Measurements from ENCODE around the gene PATL2. TPM values are rescaled to one million over a fixed set of nuclear protein-coding genes. Genes with fewer than 3 reads are reported as not detected.

PATL2 gene
- total and polyA plus RNA-seq, 2 experiments from 2014 or later = 0.26 TPM; not detected in 1

- no peak overlapping the region for H3K4me3 ChIP-seq
- TF ChIP-seq EZH2phosphoT487 (IDR thresholded peaks at IDR 0.05; ENCODE audit: insufficient read depth, low read depth) = no peak
- TF ChIP-seq EZH2 (IDR thresholded peaks at IDR 0.05; ENCODE audit: insufficient read depth, poor library complexity, severe bottlenecking) = no peak
- DNase-seq = no peak
- H3K4me2 ChIP-seq (ENCODE audit: unreplicated experiment) = no peak overlapping the region
- H3K27me3 ChIP-seq (replicated peaks; ENCODE audit: insufficient read depth) = no peaks in the 10 kb centered on the region
- no peak overlapping the region for H3K9ac ChIP-seq
- peaks cover 13% of the 10 kb centered on the region; the same call in 1 of the 2 replicates for H3F3A ChIP-seq (ENCODE audit: insufficient read depth)
- H3K79me2 ChIP-seq (ENCODE audit: insufficient read depth) = peaks cover 30% of the 10 kb centered on the region
- H3K36me3 ChIP-seq (ENCODE audit: low read depth) = peaks cover 25% of the 10 kb centered on the region; the same call in 1 of the 2 replicates
- H3K4me1 ChIP-seq (ENCODE audit: insufficient read depth) = peaks cover 9% of the 10 kb centered on the region
- no peaks in the 10 kb centered on the region for H3K9me3 ChIP-seq (ENCODE audit: low read depth)
- H2AFZ ChIP-seq = no peak overlapping the region
- no peaks in the 10 kb centered on the region for H4K20me1 ChIP-seq (ENCODE audit: insufficient read depth)
- no peak overlapping the region for H3K27ac ChIP-seq
- in situ Hi-C loops (cut with MboI) = no loop called here
- H3K9me2 ChIP-seq (ENCODE audit: insufficient read depth) = no peaks in the 10 kb centered on the region
Measured at GRCh38 chr15:44657378-44657777, 53.7 kb downstream of the PATL2 start.

- no peak overlapping the region for H3K4me3 ChIP-seq
- no peaks in the 10 kb centered on the region for H4K20me1 ChIP-seq (ENCODE audit: insufficient read depth)
- peaks cover 25% of the 10 kb centered on the region; the same call in 1 of the 2 replicates for H3K36me3 ChIP-seq (ENCODE audit: low read depth)
- H3K9me3 ChIP-seq (ENCODE audit: low read depth) = no peaks in the 10 kb centered on the region
- H3K4me2 ChIP-seq (ENCODE audit: unreplicated experiment) = no peak overlapping the region
- H3K79me2 ChIP-seq (ENCODE audit: insufficient read depth) = peaks cover 25% of the 10 kb centered on the region
- TF ChIP-seq EZH2 (IDR thresholded peaks at IDR 0.05; ENCODE audit: insufficient read depth, poor library complexity, severe bottlenecking) = no peak
- TF ChIP-seq EZH2phosphoT487 (IDR thresholded peaks at IDR 0.05; ENCODE audit: insufficient read depth, low read depth) = no peak
- peaks cover 13% of the 10 kb centered on the region; the same call in 1 of the 2 replicates for H3F3A ChIP-seq (ENCODE audit: insufficient read depth)
- no peaks in the 10 kb centered on the region for H3K27me3 ChIP-seq (replicated peaks; ENCODE audit: insufficient read depth)
- 96 to 97% methylated on average over 3 of the region's 3 CpGs for WGBS, 2 experiments (ENCODE audit: low coverage in 1 of 2, low lambda C conversion rate in 2 of 2, missing lambda C conversion rate in 2 of 2)
- no peak overlapping the region for H2AFZ ChIP-seq
- H3K27ac ChIP-seq = no peak overlapping the region
- H3K9ac ChIP-seq = no peak overlapping the region
- H3K9me2 ChIP-seq (ENCODE audit: insufficient read depth) = no peaks in the 10 kb centered on the region
- DNase-seq = no peak
- H3K4me1 ChIP-seq (ENCODE audit: insufficient read depth) = peaks cover 4% of the 10 kb centered on the region
- in situ Hi-C loops (cut with MboI) = no loop called here
Measured at GRCh38 chr15:44656913-44657312, 54.2 kb downstream of the PATL2 start.

- H3K27ac ChIP-seq = no peak overlapping the region
- H2AFZ ChIP-seq = no peak overlapping the region
- TF ChIP-seq EZH2phosphoT487 (IDR thresholded peaks at IDR 0.05; ENCODE audit: insufficient read depth, low read depth) = no peak
- TF ChIP-seq EZH2 (IDR thresholded peaks at IDR 0.05; ENCODE audit: insufficient read depth, poor library complexity, severe bottlenecking) = no peak
- peaks cover 13% of the 10 kb centered on the region; the same call in 1 of the 2 replicates for H3F3A ChIP-seq (ENCODE audit: insufficient read depth)
- H3K4me1 ChIP-seq (ENCODE audit: insufficient read depth) = no peaks in the 10 kb centered on the region
- H4K20me1 ChIP-seq (ENCODE audit: insufficient read depth) = no peaks in the 10 kb centered on the region
- peaks cover 31% of the 10 kb centered on the region; the same call in 1 of the 2 replicates for H3K36me3 ChIP-seq (ENCODE audit: low read depth)
- no peaks in the 10 kb centered on the region for H3K9me2 ChIP-seq (ENCODE audit: insufficient read depth)
- WGBS, 2 experiments (ENCODE audit: low coverage in 1 of 2, low lambda C conversion rate in 2 of 2, missing lambda C conversion rate in 2 of 2) = 94% methylated on average over 1 of the region's 1 CpG
- no peaks in the 10 kb centered on the region for H3K27me3 ChIP-seq (replicated peaks; ENCODE audit: insufficient read depth)
- peaks cover 25% of the 10 kb centered on the region for H3K79me2 ChIP-seq (ENCODE audit: insufficient read depth)
- in situ Hi-C loops (cut with MboI) = no loop called here
- H3K9ac ChIP-seq = no peak overlapping the region
- no peak overlapping the region for H3K4me2 ChIP-seq (ENCODE audit: unreplicated experiment)
- DNase-seq = no peak
- no peak overlapping the region for H3K4me3 ChIP-seq
- no peaks in the 10 kb centered on the region for H3K9me3 ChIP-seq (ENCODE audit: low read depth)
Measured at GRCh38 chr15:44656298-44656697, 54.8 kb downstream of the PATL2 start.

- Histone ChIP-seq H3F3A (ENCODE audit: insufficient read depth) (peaks cover 13% of the 10 kb centered on the region; the same call in 1 of the 2 replicates), H3K9me2 (ENCODE audit: insufficient read depth) (no peaks in the 10 kb centered on the region), H3K4me2 (ENCODE audit: unreplicated experiment) (no peak overlapping the region), H3K79me2 (ENCODE audit: insufficient read depth) (peaks cover 13% of the 10 kb centered on the region; the same call in 1 of the 2 replicates), H3K4me1 (ENCODE audit: insufficient read depth) (no peaks in the 10 kb centered on the region), H3K9ac (no peak overlapping the region), H4K20me1 (ENCODE audit: insufficient read depth) (no peaks in the 10 kb centered on the region), H3K27ac (peak overlapping the region; percentile 29), H2AFZ (no peak overlapping the region), H3K4me3 (no peak overlapping the region), H3K36me3 (ENCODE audit: low read depth) (peaks cover 42% of the 10 kb centered on the region; the same call in 1 of the 2 replicates), H3K9me3 (ENCODE audit: low read depth) (no peaks in the 10 kb centered on the region), H3K27me3 (replicated peaks; ENCODE audit: insufficient read depth) (no peaks in the 10 kb centered on the region)
- TF ChIP-seq EZH2phosphoT487 (IDR thresholded peaks at IDR 0.05; ENCODE audit: insufficient read depth, low read depth) (no peak), EZH2 (IDR thresholded peaks at IDR 0.05; ENCODE audit: insufficient read depth, poor library complexity, severe bottlenecking) (no peak)
- DNase-seq = peak; percentile 75
- WGBS, 2 experiments (ENCODE audit: low coverage in 1 of 2, low lambda C conversion rate in 2 of 2, missing lambda C conversion rate in 2 of 2) = 58% methylated on average over 6 of the region's 6 CpGs
- in situ Hi-C loops (cut with MboI) = no loop called here
Measured at GRCh38 chr15:44654858-44655257, 56.3 kb downstream of the PATL2 start.

GRCh38 chr15:44647637-44648036 lies 63.5 kb downstream of the PATL2 start:
- Histone ChIP-seq H3K9me3 (ENCODE audit: low read depth) (no peaks in the 10 kb centered on the region), H2AFZ (no peak overlapping the region), H3K4me2 (ENCODE audit: unreplicated experiment) (no peak overlapping the region), H3F3A (ENCODE audit: insufficient read depth) (peaks cover 6% of the 10 kb centered on the region; the same call in 1 of the 2 replicates), H3K9ac (no peak overlapping the region), H4K20me1 (ENCODE audit: insufficient read depth) (no peaks in the 10 kb centered on the region), H3K36me3 (ENCODE audit: low read depth) (peaks cover 51% of the 10 kb centered on the region), H3K27ac (no peak overlapping the region), H3K9me2 (ENCODE audit: insufficient read depth) (no peaks in the 10 kb centered on the region), H3K27me3 (replicated peaks; ENCODE audit: insufficient read depth) (no peaks in the 10 kb centered on the region), H3K79me2 (ENCODE audit: insufficient read depth) (peaks cover 59% of the 10 kb centered on the region), H3K4me1 (ENCODE audit: insufficient read depth) (no peaks in the 10 kb centered on the region), H3K4me3 (no peak overlapping the region)
- TF ChIP-seq EZH2 (IDR thresholded peaks at IDR 0.05; ENCODE audit: insufficient read depth, poor library complexity, severe bottlenecking) (no peak), EZH2phosphoT487 (IDR thresholded peaks at IDR 0.05; ENCODE audit: insufficient read depth, low read depth) (no peak)
- DNase-seq = no peak
- in situ Hi-C loops (cut with MboI) = no loop called here
